Mesenchymal stem cell (in vitro differentiated cells and primary cell): Measurements from ENCODE around the gene MMP24.
"Not testable (repeated sequence)": the region's sequence is repeated elsewhere in the genome, so short reads cannot be mapped to it uniquely, and the experiment has no call there.

ENCODE experiments used
- DNase-seq: peaks from one replicate; pipeline ENCODE4 v3.0.0-alpha.2; 2013
- H2AFZ ChIP-seq: one replicate; pipeline ENCODE4 v1.6.1; 2013; ENCODE audit warnings: low read depth, mild to moderate bottlenecking, control low read depth, inconsistent platforms, low read length, moderate library complexity
- H2AK5ac ChIP-seq: 2 replicates; pipeline ENCODE4 v1.6.1; 2013; ENCODE audit warnings: low read length, moderate library complexity, mild to moderate bottlenecking, inconsistent platforms; ENCODE audit not compliant: severe bottlenecking
- H2BK120ac ChIP-seq: one replicate; pipeline ENCODE4 v1.6.1; 2013; ENCODE audit warnings: low read depth, mild to moderate bottlenecking, inconsistent platforms, low read length, moderate library complexity
- H2BK12ac ChIP-seq, 2 experiments: one replicate each; pipeline ENCODE4 v1.6.1; 2013; ENCODE audit warnings: inconsistent platforms in 2 of 2, low read length in 2 of 2, mild to moderate bottlenecking in 2 of 2, moderate library complexity in 2 of 2, control low read depth in 1 of 2
- H2BK15ac ChIP-seq: one replicate; pipeline ENCODE4 v1.6.1; 2013; ENCODE audit warnings: mild to moderate bottlenecking, low read depth, inconsistent platforms; ENCODE audit not compliant: poor library complexity, severe bottlenecking
- H2BK5ac ChIP-seq: 2 replicates; pipeline ENCODE4 v1.6.1; 2013; ENCODE audit warnings: low read depth, mild to moderate bottlenecking, low read length, control low read depth, inconsistent platforms; ENCODE audit not compliant: poor library complexity, severe bottlenecking
- H3K14ac ChIP-seq, 2 experiments: one replicate each; pipeline ENCODE4 v1.6.1; 2013; ENCODE audit warnings: inconsistent platforms in 2 of 2, low read length in 2 of 2, control low read depth in 1 of 2, mild to moderate bottlenecking in 1 of 2, moderate library complexity in 1 of 2
- H3K18ac ChIP-seq, 2 experiments: one replicate each; pipeline ENCODE4 v1.6.1; 2013; ENCODE audit warnings: inconsistent platforms in 2 of 2, low read length in 2 of 2, control low read depth in 1 of 2, low read depth in 1 of 2, mild to moderate bottlenecking in 1 of 2
- H3K23ac ChIP-seq, 2 experiments: one replicate each; pipeline ENCODE4 v1.6.1; 2013; ENCODE audit warnings: inconsistent platforms in 2 of 2, low read length in 2 of 2, mild to moderate bottlenecking in 2 of 2, moderate library complexity in 2 of 2, control low read depth in 1 of 2
- H3K27ac ChIP-seq: 2 replicates; pipeline ENCODE4 v1.5.1; 2013; ENCODE audit warnings: mild to moderate bottlenecking, moderate library complexity, low read length, control low read depth, inconsistent platforms; ENCODE audit not compliant: poor library complexity, severe bottlenecking
- H3K27me3 ChIP-seq, 2 experiments: 2 replicates each; pipeline versions ENCODE4 v1.6.1 to v1.7.0; 2013; ENCODE audit warnings: low read length in 2 of 2, mild to moderate bottlenecking in 2 of 2, moderate library complexity in 2 of 2, control low read depth in 1 of 2, inconsistent platforms in 1 of 2; ENCODE audit not compliant: control insufficient read depth in 1 of 2, insufficient read depth in 1 of 2
- H3K36me3 ChIP-seq, 2 experiments: 2 replicates each; pipeline versions ENCODE4 v1.6.1 to v1.7.0; 2013; ENCODE audit warnings: low read length in 2 of 2, control low read depth in 1 of 2, inconsistent platforms in 1 of 2, low read depth in 1 of 2, mild to moderate bottlenecking in 1 of 2; ENCODE audit not compliant: insufficient read depth in 2 of 2, control insufficient read depth in 1 of 2
- H3K4ac ChIP-seq, 2 experiments: one replicate each; pipeline ENCODE4 v1.6.1; 2013; ENCODE audit warnings: inconsistent platforms in 2 of 2, low read length in 2 of 2, mild to moderate bottlenecking in 2 of 2, moderate library complexity in 2 of 2, control low read depth in 1 of 2, low read depth in 1 of 2
- H3K4me1 ChIP-seq: 2 replicates; pipeline ENCODE4 v1.6.1; 2013; ENCODE audit warnings: low read depth, low read length, control low read depth; ENCODE audit not compliant: control insufficient read depth, insufficient read depth
- H3K4me2 ChIP-seq: 2 replicates; pipeline ENCODE4 v1.6.1; 2013; ENCODE audit warnings: low read length, mild to moderate bottlenecking, inconsistent platforms; ENCODE audit not compliant: poor library complexity, severe bottlenecking
- H3K4me3 ChIP-seq, 2 experiments: 2 replicates each; pipeline versions ENCODE4 v1.5.1 to v1.7.0; 2013; ENCODE audit warnings: low read length in 2 of 2, mild to moderate bottlenecking in 2 of 2, control low read depth in 1 of 2, low read depth in 1 of 2; ENCODE audit not compliant: insufficient read depth in 1 of 2
- H3K79me1 ChIP-seq: replicated peaks from 2 replicates; pipeline ENCODE4 v1.6.1; 2013; ENCODE audit warnings: mild to moderate bottlenecking, control low read depth, low read length, inconsistent platforms; ENCODE audit not compliant: poor library complexity, severe bottlenecking
- H3K9ac ChIP-seq: 2 replicates; pipeline ENCODE4 v1.7.0; 2013; ENCODE audit warnings: mild to moderate bottlenecking, low read length, moderate library complexity
- H3K9me3 ChIP-seq: 2 replicates; pipeline ENCODE4 v1.7.0; 2013; ENCODE audit warnings: mild to moderate bottlenecking, low read length; ENCODE audit not compliant: control insufficient read depth
- H4K8ac ChIP-seq: one replicate; pipeline ENCODE4 v1.6.1; 2013; ENCODE audit warnings: inconsistent platforms, mild to moderate bottlenecking, low read length, moderate library complexity
- H4K91ac ChIP-seq: one replicate; pipeline ENCODE4 v1.6.1; 2013; ENCODE audit warnings: mild to moderate bottlenecking, low read length, inconsistent platforms
- WGBS: methylation state at CpG from one replicate; pipeline ENCODE4 v1.1.7; 2013; ENCODE audit warnings: mixed read lengths; 5-methylcytosine and 5-hydroxymethylcytosine counted together

The MMP24 gene

GRCh38 chr20:35260426-35260825, 33.9 kb downstream of the MMP24 start:
- H3K27me3 ChIP-seq: no peaks in the 10 kb centered on the region
- peak overlapping the region; percentile 86 for H3K27ac ChIP-seq
- peaks cover 9% of the 10 kb centered on the region in 2 experiments for H3K36me3 ChIP-seq
- no peak overlapping the region for H3K18ac ChIP-seq
- H3K4me3 ChIP-seq: no peak overlapping the region
- no peak overlapping the region for H4K91ac ChIP-seq
- H2BK12ac ChIP-seq: no peak overlapping the region
- H3K9ac ChIP-seq: no peak overlapping the region
- no peak overlapping the region for H3K4me2 ChIP-seq
- no peak overlapping the region for H3K23ac ChIP-seq
- H2BK120ac ChIP-seq: no peak overlapping the region
- H3K4ac ChIP-seq: no peak overlapping the region
- no peaks in the 10 kb centered on the region for H3K9me3 ChIP-seq
- H4K8ac ChIP-seq: no peak overlapping the region
- H2AFZ ChIP-seq: no peak overlapping the region
- peaks cover 40% of the 10 kb centered on the region for H3K4me1 ChIP-seq
- H3K14ac ChIP-seq: no peak overlapping the region
- H2AK5ac ChIP-seq: peak overlapping the region; percentile 100
- WGBS: 91% methylated on average over 6 of the region's 6 CpGs
- H3K79me1 ChIP-seq: peaks cover 8% of the 10 kb centered on the region
- no peak overlapping the region for H2BK15ac ChIP-seq
- H2BK5ac ChIP-seq: peak overlapping the region; percentile 19
- DNase-seq: no peak

DNA sequence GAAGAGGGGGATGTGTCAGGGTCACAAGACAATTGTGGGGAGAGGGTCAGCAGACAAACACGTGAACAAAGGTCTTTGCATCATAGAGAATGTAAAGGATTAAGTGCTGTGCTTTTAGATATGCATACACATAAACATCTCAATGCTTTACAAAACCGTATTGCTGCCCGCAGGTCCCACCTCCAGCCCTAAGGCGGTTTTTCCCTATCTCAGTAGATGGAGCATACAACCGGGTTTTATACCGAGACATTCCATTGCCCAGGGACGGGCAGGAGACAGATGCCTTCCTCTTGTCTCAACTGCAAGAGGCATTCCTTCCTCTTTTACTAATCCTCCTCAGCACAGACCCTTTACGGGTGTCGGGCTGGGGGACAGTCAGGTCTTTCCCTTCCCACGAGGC, 35.8 kb downstream of the MMP24 start:
- H3K36me3 ChIP-seq: peaks cover 13 to 18% of the 10 kb centered on the region in 2 experiments
- not testable (repeated sequence) for H3K9me3 ChIP-seq, DNase-seq, H2BK12ac ChIP-seq, H3K79me1 ChIP-seq, H2BK5ac ChIP-seq, H4K91ac ChIP-seq, H3K4me3 ChIP-seq, H3K14ac ChIP-seq, H2AK5ac ChIP-seq, H2AFZ ChIP-seq, H3K23ac ChIP-seq, H3K27me3 ChIP-seq, H3K4ac ChIP-seq, H3K9ac ChIP-seq, H2BK15ac ChIP-seq, H3K4me2 ChIP-seq, H3K18ac ChIP-seq, H2BK120ac ChIP-seq, H4K8ac ChIP-seq
- 28% methylated on average over 6 of the region's 10 CpGs for WGBS
- H3K4me1 ChIP-seq: peaks cover 40% of the 10 kb centered on the region
- peak overlapping the region; percentile 86 for H3K27ac ChIP-seq

GRCh38 chr20:35262731-35263531, 36.4 kb downstream of the MMP24 start:
- 30% methylated on average over 5 of the region's 8 CpGs for WGBS

GRCh38 chr20:35263532-35264341, 37.2 kb downstream of the MMP24 start:
- H3K4ac ChIP-seq: no peak overlapping the region
- H3K27me3 ChIP-seq: no peaks in the 10 kb centered on the region
- H4K8ac ChIP-seq: no peak overlapping the region
- no peak overlapping the region for H3K14ac ChIP-seq
- H2BK120ac ChIP-seq: no peak overlapping the region
- H3K4me1 ChIP-seq: peaks cover 37% of the 10 kb centered on the region
- no peak for DNase-seq
- no peak overlapping the region for H3K4me3 ChIP-seq
- H2AK5ac ChIP-seq: peak overlapping the region; percentile 32
- no peak overlapping the region for H2AFZ ChIP-seq
- H3K9me3 ChIP-seq: no peaks in the 10 kb centered on the region
- H3K27ac ChIP-seq: peak overlapping the region; percentile 97
- no peak overlapping the region for H3K9ac ChIP-seq
- H2BK15ac ChIP-seq: no peak overlapping the region
- H3K4me2 ChIP-seq: peak overlapping the region; percentile 18
- H4K91ac ChIP-seq: no peak overlapping the region
- peak overlapping the region in 1 of 2 experiments; percentile 12 for H2BK12ac ChIP-seq
- peak overlapping the region; percentile 89 for H2BK5ac ChIP-seq
- H3K36me3 ChIP-seq: peaks cover 24 to 29% of the 10 kb centered on the region in 2 experiments
- WGBS: 81% methylated on average over 15 of the region's 17 CpGs
- no peak overlapping the region for H3K18ac ChIP-seq
- H3K79me1 ChIP-seq: peaks cover 9% of the 10 kb centered on the region
- H3K23ac ChIP-seq: no peak overlapping the region

More at GRCh38 chr20:35262731-35263531, 36.4 kb downstream of the MMP24 start:
- Histone ChIP-seq H3K4me1 (peaks cover 37% of the 10 kb centered on the region), H3K36me3 (peaks cover 19 to 24% of the 10 kb centered on the region in 2 experiments), H2BK5ac (peak overlapping the region; percentile 97), H3K27ac (peak overlapping the region; percentile 97), H3K4me2 (peak overlapping the region; percentile 18), H2AK5ac (peak overlapping the region; percentile 32)
- not testable (repeated sequence) for H3K9ac ChIP-seq, H2BK120ac ChIP-seq, H3K4ac ChIP-seq, H3K18ac ChIP-seq, H3K23ac ChIP-seq, H4K91ac ChIP-seq, H2BK12ac ChIP-seq, H2BK15ac ChIP-seq, DNase-seq, H3K27me3 ChIP-seq, H4K8ac ChIP-seq, H3K4me3 ChIP-seq, H3K79me1 ChIP-seq, H3K9me3 ChIP-seq, H2AFZ ChIP-seq, H3K14ac ChIP-seq
